HUES64 (cell line): ENCODE results near the gene ZNF804B. TPM values are rescaled to one million over a fixed set of nuclear protein-coding genes. Genes with fewer than 3 reads are reported as not detected.
A peak's percentile ranks its signal among the peaks of the same experiment; 100 is the strongest.

Experiments used
- H3K27ac ChIP-seq: 2 replicates; pipeline ENCODE4 v1.7.0; 2013; ENCODE audit warnings: low read depth, low read length, inconsistent platforms
- H3K27me3 ChIP-seq: 2 replicates; pipeline ENCODE4 v1.6.1; 2013; ENCODE audit warnings: mild to moderate bottlenecking, low read length; ENCODE audit not compliant: insufficient read depth
- H3K36me3 ChIP-seq: 2 replicates; pipeline ENCODE4 v1.6.1; 2013; ENCODE audit warnings: mild to moderate bottlenecking, low read length; ENCODE audit not compliant: insufficient read depth
- H3K4me1 ChIP-seq: 2 replicates; pipeline ENCODE4 v1.6.1; 2013; ENCODE audit warnings: mild to moderate bottlenecking, low read length, moderate library complexity; ENCODE audit not compliant: insufficient read depth
- H3K4me3 ChIP-seq: 2 replicates; pipeline ENCODE4 v1.5.1; 2013; ENCODE audit warnings: mild to moderate bottlenecking, low read length, moderate library complexity
- H3K9ac ChIP-seq: 2 replicates; pipeline ENCODE4 v1.6.1; 2013; ENCODE audit warnings: mild to moderate bottlenecking, low read depth, low read length
- H3K9me3 ChIP-seq: 2 replicates; pipeline ENCODE4 v1.6.1; 2013; ENCODE audit warnings: low read depth, low read length; ENCODE audit not compliant: insufficient read depth
- WGBS: fragments of 150-250, 120-280 bp; methylation state at CpG from one replicate; pipeline ENCODE4 v1.1.7; 2013; ENCODE audit warnings: missing lambda C conversion rate; 5-methylcytosine and 5-hydroxymethylcytosine counted together
- polyA plus RNA-seq, 2 experiments: library from polyadenylated mRNA; stranded (reverse); fragments of 50-300 nt; gene quantifications; one replicate each; pipeline ENCODE4 v1.2.3, GENCODE V29; 2013

ZNF804B gene
- polyA plus RNA-seq (2013, experiment 1 of 2): not detected
- not detected for polyA plus RNA-seq (2013, experiment 2 of 2)

GRCh38 chr7:88759230-88760135 is at the start of gene ZNF804B:
ZNF804B (plus strand) TSS chr7:88759700; CDS start chr7:88759977, 277 bp downstream.
- peak within 1 kb of the TSS; percentile 50 for H3K4me3 ChIP-seq
- peaks cover 51% of the 10 kb centered on the region for H3K27me3 ChIP-seq
- H3K9ac ChIP-seq: no peak within 1 kb of the TSS
- WGBS: 2% methylated on average over 73 of the region's 74 CpGs
- H3K36me3 ChIP-seq: no peaks in the 10 kb centered on the region
- H3K9me3 ChIP-seq: no peaks in the 10 kb centered on the region
- H3K27ac ChIP-seq: no peak within 1 kb of the TSS
- no peaks in the 10 kb centered on the region for H3K4me1 ChIP-seq

- H3K27ac ChIP-seq: no peak overlapping the region
- no peaks in the 10 kb centered on the region for H3K36me3 ChIP-seq
- H3K9me3 ChIP-seq: no peaks in the 10 kb centered on the region
- no peak overlapping the region for H3K9ac ChIP-seq
- no peaks in the 10 kb centered on the region for H3K4me1 ChIP-seq
- H3K4me3 ChIP-seq: no peak overlapping the region
- WGBS: 88% methylated on average over 1 of the region's 2 CpGs
- H3K27me3 ChIP-seq: no peaks in the 10 kb centered on the region
These were observed 23.6 kb upstream of the ZNF804B start for GRCh38 chr7:88735920-88736319.

GRCh38 chr7:88737632-88738031 is 21.9 kb upstream of the ZNF804B start:
- Histone ChIP-seq H3K4me3 (no peak overlapping the region), H3K27me3 (no peaks in the 10 kb centered on the region), H3K36me3 (no peaks in the 10 kb centered on the region), H3K9me3 (no peaks in the 10 kb centered on the region), H3K27ac (no peak overlapping the region), H3K9ac (no peak overlapping the region), H3K4me1 (no peaks in the 10 kb centered on the region)

GRCh38 chr7:88746126-88746525 is 13.4 kb upstream of the ZNF804B start:
- H3K36me3 ChIP-seq: no peaks in the 10 kb centered on the region
- H3K9me3 ChIP-seq: no peaks in the 10 kb centered on the region
- no peaks in the 10 kb centered on the region for H3K4me1 ChIP-seq
- no peak overlapping the region for H3K9ac ChIP-seq
- H3K27me3 ChIP-seq: no peaks in the 10 kb centered on the region; the same call in 1 of the 2 replicates
- no peak overlapping the region for H3K4me3 ChIP-seq
- no peak overlapping the region for H3K27ac ChIP-seq
- WGBS: 89% methylated on average over 3 of the region's 3 CpGs

- no peaks in the 10 kb centered on the region for H3K4me1 ChIP-seq
- H3K36me3 ChIP-seq: no peaks in the 10 kb centered on the region
- H3K27ac ChIP-seq: no peak overlapping the region
- H3K4me3 ChIP-seq: no peak overlapping the region
- 100% methylated on average over 1 of the region's 1 CpG for whole genome bisulfite sequencing
- no peak overlapping the region for H3K9ac ChIP-seq
- H3K9me3 ChIP-seq: no peaks in the 10 kb centered on the region
- H3K27me3 ChIP-seq: peaks cover 50% of the 10 kb centered on the region
These were observed 2.7 kb upstream of the ZNF804B start for GRCh38 chr7:88756802-88757201.

- no peak overlapping the region for H3K9ac ChIP-seq
- WGBS: 90% methylated on average over 1 of the region's 2 CpGs
- peaks cover 51% of the 10 kb centered on the region for H3K27me3 ChIP-seq
- H3K4me3 ChIP-seq: no peak overlapping the region
- no peaks in the 10 kb centered on the region for H3K4me1 ChIP-seq
- H3K27ac ChIP-seq: no peak overlapping the region
- H3K36me3 ChIP-seq: no peaks in the 10 kb centered on the region
- H3K9me3 ChIP-seq: no peaks in the 10 kb centered on the region
These were observed 2.1 kb upstream of the ZNF804B start for GRCh38 chr7:88757371-88757770.

- H3K36me3 ChIP-seq: no peaks in the 10 kb centered on the region
- no peaks in the 10 kb centered on the region for H3K9me3 ChIP-seq
- no peak overlapping the region for H3K27ac ChIP-seq
- 2% methylated on average over 33 of the region's 33 CpGs for WGBS
- no peak overlapping the region for H3K9ac ChIP-seq
- no peaks in the 10 kb centered on the region for H3K4me1 ChIP-seq
- H3K27me3 ChIP-seq: peaks cover 51% of the 10 kb centered on the region
- H3K4me3 ChIP-seq: peak overlapping the region; percentile 50
These were observed 895 bp upstream of the ZNF804B start for GRCh38 chr7:88758381-88759229.

- Histone ChIP-seq H3K36me3 (no peaks in the 10 kb centered on the region), H3K27ac (no peak overlapping the region), H3K4me3 (peak overlapping the region; percentile 50), H3K4me1 (no peaks in the 10 kb centered on the region), H3K27me3 (peaks cover 51% of the 10 kb centered on the region), H3K9ac (no peak overlapping the region), H3K9me3 (no peaks in the 10 kb centered on the region)
- 59% methylated on average over 6 of the region's 6 CpGs for WGBS
These were observed 626 bp downstream of the ZNF804B start for GRCh38 chr7:88760136-88760515.

- Histone ChIP-seq H3K36me3 (no peaks in the 10 kb centered on the region), H3K9me3 (no peaks in the 10 kb centered on the region), H3K27me3 (peaks cover 51% of the 10 kb centered on the region), H3K27ac (no peak overlapping the region), H3K4me1 (no peaks in the 10 kb centered on the region), H3K9ac (no peak overlapping the region), H3K4me3 (no peak overlapping the region)
- WGBS: 90% methylated on average over 1 of the region's 1 CpG
These were observed 2.3 kb downstream of the ZNF804B start for GRCh38 chr7:88761779-88762178.

- whole genome bisulfite sequencing: 83% methylated on average over 1 of the region's 1 CpG
- Histone ChIP-seq H3K9me3 (no peaks in the 10 kb centered on the region), H3K9ac (no peak overlapping the region), H3K4me3 (no peak overlapping the region), H3K36me3 (no peaks in the 10 kb centered on the region), H3K4me1 (no peaks in the 10 kb centered on the region), H3K27me3 (no peaks in the 10 kb centered on the region), H3K27ac (no peak overlapping the region)
These were observed 11.9 kb downstream of the ZNF804B start for GRCh38 chr7:88771417-88771816.

- no peaks in the 10 kb centered on the region for H3K4me1 ChIP-seq
- no peaks in the 10 kb centered on the region for H3K9me3 ChIP-seq
- H3K9ac ChIP-seq: no peak overlapping the region
- no peak overlapping the region for H3K27ac ChIP-seq
- no peaks in the 10 kb centered on the region for H3K36me3 ChIP-seq
- H3K4me3 ChIP-seq: no peak overlapping the region
- H3K27me3 ChIP-seq: no peaks in the 10 kb centered on the region
These were observed 13.3 kb downstream of the ZNF804B start for GRCh38 chr7:88772776-88773175.
